ENCODE results near the gene STPG2.

GRCh38 chr4:97950836-97951235 lies 192.4 kb downstream of the STPG2 start:
- TF ChIP-seq, protein P1, sequence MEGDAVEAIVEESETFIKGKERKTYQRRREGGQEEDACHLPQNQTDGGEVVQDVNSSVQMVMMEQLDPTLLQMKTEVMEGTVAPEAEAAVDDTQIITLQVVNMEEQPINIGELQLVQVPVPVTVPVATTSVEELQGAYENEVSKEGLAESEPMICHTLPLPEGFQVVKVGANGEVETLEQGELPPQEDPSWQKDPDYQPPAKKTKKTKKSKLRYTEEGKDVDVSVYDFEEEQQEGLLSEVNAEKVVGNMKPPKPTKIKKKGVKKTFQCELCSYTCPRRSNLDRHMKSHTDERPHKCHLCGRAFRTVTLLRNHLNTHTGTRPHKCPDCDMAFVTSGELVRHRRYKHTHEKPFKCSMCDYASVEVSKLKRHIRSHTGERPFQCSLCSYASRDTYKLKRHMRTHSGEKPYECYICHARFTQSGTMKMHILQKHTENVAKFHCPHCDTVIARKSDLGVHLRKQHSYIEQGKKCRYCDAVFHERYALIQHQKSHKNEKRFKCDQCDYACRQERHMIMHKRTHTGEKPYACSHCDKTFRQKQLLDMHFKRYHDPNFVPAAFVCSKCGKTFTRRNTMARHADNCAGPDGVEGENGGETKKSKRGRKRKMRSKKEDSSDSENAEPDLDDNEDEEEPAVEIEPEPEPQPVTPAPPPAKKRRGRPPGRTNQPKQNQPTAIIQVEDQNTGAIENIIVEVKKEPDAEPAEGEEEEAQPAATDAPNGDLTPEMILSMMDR (conservative IDR thresholded peaks at IDR 0.05; ENCODE audit: low read length), result no peak
- TF ChIP-seq EZH2phosphoT487 (IDR thresholded peaks at IDR 0.05; ENCODE audit: borderline replicate concordance, low read depth, low read length), result no peak
